NCI-H2029 (cell line): ENCODE measurements around the gene GTPBP2.
A peak's percentile ranks its signal among the peaks of the same experiment; 100 is the strongest.
"Not testable (repeated sequence)": the region's sequence is repeated elsewhere in the genome, so short reads cannot be mapped to it uniquely, and the experiment has no call there.

Experiments used
- DNase-seq: peaks from one replicate; lab custom pipeline; 2025; lab: John Stamatoyannopoulos, UW

GTPBP2 gene

GRCh38 chr6:43657221-43657802, 28.2 kb upstream of the GTPBP2 start:
- no peak for DNase-seq

- not testable (repeated sequence) for DNase-seq
These were observed 23.8 kb upstream of the GTPBP2 start for GRCh38 chr6:43652822-43653221.

- DNase-seq: no peak
These were observed 19.2 kb upstream of the GTPBP2 start for GRCh38 chr6:43648248-43648647.

- DNase-seq: no peak
These were observed 18.5 kb upstream of the GTPBP2 start for GRCh38 chr6:43647613-43648012.

GRCh38 chr6:43645613-43645964, 16.5 kb upstream of the GTPBP2 start:
- DNase-seq: peak; percentile 34

GRCh38 chr6:43644940-43645612, 16.0 kb upstream of the GTPBP2 start, which contains the start of gene RSPH9:
Gene RSPH9 (plus strand): TSS chr6:43645036. CDS start chr6:43645099, 63 bp downstream.
- DNase-seq: no peak

GRCh38 chr6:43639984-43640800, 11.1 kb upstream of the GTPBP2 start:
- no peak for DNase-seq

DNA sequence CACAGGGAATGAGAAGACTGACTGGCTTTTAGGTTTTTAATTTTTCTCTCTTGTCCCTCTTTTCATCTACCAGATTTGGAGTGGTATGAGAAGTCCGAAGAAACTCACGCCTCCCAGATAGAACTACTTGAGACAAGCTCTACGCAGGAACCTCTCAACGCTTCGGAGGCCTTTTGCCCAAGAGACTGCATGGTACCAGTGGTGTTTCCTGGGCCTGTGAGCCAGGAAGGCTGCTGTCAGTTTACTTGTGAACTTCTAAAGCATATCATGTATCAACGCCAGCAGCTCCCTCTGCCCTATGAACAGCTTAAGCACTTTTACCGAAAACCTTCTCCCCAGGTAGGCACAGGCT, 7.2 kb upstream of the GTPBP2 start:
- DNase-seq: peak; percentile 1

DNA sequence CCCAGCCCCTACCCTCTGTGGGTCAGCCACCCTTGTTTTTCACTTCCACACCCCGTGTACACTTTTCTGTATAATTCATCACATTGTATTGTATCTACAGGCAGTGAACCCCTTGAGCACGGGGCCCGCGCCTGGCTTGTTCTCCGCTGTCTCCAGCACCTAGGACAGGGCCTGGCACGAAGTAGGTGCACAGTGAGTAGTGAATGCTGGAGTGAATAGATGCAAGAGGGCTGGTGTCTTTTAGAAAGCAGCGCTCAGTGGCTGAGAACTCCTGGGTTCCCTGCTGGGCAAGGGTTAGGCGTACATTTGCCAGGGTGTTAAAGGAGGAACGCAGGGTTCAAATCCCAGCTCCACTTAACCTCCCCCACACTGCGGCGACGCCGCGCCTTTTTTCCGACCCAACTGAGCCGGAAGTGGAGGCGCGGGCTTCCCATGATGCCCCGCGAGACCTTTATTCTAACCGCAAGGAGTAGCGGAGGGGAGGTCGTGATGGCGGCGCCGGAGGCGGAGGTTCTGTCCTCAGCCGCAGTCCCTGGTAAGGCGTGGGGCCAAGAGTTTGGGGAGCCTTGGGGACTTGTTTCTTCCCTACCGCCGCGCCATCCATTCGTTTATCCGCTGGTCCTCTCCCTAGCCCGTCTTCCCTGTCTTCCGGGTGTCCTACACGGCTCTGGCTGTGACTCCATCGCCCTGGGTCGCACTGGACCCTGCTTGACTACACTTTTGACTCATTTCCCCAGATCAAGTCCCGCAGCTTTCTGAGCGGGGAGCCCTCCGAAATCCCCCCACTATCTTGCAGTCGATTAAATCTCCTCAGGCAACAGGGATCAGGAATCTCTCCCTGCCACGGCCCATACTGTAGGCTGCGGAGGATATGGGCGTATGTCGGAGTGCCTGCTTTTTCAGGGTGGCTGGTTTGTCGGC, 6.6 kb upstream of the GTPBP2 start, which contains the start of gene MAD2L1BP:
MAD2L1BP (plus strand) TSS at position 454 of the 921 bp plus-strand sequence; CDS start at position 490, 36 bp downstream.
- DNase-seq: peak; percentile 69

DNA sequence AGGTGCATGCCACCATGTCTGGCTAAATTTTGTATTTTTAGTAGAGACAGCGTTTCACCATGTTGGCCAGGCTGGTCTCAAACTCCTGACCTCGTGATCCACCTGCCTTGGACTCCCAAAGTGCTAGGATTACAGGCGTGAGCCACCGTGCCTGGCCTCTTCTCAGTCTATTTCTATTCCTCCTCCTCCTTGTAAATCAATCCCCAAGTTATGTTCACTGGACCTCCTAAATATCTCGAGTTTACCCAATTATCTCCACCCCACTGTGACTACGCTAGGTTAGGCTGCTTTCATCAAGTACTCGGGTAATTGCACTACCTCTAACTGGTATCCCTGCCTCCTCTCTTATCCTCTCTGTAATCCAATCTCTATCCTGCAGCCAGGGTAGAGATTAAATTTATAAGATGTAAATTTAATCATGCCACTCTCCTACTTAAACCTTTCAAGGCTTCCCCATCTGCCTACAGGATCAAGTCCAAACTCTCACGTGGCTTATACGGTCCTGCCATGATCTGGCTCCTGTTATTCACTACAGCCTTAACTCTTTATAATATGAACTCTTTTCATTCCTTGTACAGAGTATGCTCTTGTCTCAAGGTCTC, 5.7 kb upstream of the GTPBP2 start:
- DNase-seq: no peak

GRCh38 chr6:43633002-43633401, 3.9 kb upstream of the GTPBP2 start:
- DNase-seq: not testable (repeated sequence)

DNA sequence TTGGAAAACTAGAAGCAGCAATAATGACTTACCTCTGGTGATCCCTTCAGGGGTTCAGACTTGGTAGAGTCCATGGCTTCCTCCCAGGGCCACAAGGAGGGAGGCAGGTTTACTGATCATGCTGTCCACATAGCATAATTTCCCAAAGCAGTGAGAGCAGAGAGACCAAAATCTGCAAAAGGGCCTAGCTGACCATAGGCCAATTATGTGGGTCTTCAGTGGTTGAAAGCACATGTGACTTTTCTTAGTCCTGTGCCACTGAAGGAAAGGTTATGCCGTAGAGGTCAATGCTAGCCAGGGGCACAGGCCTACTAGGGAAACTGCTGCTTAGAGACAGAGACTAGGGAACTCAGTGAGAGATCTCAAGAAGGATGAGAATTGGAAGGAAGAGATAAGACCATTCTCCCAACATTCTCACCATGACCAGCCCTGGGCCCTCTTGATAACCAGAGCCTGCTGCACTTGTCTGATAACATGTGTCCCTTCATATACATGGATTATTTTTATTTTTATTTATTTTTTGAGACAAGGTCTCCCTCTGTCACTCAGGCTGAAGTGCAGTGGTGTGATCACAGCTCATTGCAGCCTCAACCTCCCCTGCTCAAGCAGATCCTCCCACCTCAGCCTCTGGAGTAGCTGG, 2.0 kb upstream of the GTPBP2 start:
- no peak for DNase-seq

DNA sequence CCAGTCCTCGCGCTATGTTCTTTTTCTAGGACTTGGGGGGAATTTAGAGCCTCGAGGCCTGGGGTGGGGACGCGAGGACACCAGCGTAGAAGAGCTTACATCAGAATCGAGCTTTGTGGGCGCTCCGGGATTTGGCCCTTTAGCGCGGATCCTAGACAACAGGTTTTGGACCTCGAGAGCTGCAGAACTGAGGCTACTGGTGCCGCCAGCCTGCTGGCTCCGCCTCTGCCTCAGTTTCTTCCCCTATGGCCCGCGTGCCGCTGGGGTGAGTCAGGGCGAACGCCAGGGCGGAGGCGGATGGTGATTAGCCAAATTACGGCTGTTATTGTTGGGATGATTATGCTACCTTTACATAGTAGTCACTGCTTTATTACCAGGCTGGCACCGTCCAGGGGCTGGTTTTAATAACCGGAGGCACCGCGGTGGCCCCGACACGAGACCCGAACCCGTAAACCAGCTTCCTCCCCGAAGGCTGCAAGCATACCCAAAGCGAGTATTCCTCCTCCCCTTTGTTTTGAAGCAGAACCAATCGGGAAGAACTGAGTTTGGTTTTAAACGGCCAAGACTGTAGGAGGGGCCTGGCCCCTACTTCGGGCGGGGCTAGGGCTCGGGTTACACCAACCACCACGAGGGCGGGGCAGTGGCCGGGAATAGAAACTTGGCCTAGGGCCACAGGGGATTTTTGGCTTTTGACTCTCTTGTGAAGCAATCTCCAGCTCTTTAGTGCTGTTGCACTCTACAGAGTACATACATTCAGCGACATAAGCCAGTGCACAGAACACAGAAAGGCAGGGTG, 639 bp upstream of the GTPBP2 start:
- peak; percentile 96 for DNase-seq

- DNase-seq: peak; percentile 45
These were observed 516 bp downstream of the GTPBP2 start for GRCh38 chr6:43628393-43629103.

DNA sequence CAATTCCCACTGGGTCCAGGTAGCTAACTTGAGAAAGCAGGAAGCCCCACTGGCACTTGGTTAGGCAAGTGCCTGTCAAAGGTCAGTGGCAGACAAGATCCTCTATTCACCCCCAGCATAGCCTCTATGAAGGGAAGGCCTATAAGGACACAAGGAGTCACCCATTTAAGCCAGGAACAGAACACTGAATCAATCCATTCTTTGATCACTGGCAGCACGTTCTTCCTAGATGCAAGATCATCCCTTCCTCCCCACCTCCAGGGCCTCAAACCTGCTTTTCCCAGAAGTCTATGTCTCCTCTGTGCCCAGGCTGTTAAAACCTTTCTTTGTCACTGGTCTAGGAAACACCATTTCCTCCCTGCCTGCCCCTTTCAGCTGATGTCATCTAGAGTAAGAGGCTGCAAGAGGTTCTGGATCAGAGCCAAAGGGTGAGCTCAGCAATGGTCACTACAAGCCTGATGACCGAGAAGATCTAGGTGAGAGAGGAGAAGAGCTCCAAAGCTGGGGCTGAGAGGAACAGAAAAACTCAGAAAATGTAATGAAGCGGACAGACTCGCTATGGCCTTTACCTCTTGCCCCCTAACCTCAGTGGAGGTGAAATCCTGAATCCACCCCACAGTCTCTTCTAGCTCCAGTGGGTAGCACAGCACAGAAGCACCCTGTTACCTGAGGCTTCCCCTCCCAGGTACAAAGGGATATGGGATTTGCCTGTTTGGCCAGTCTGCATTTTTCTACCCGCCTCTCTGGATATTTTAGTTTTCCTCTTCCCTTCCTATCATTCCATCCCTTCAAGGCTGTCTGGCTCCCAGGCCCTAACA, 1.8 kb downstream of the GTPBP2 start:
- DNase-seq: peak; percentile 97

GRCh38 chr6:43625393-43625992, 3.6 kb downstream of the GTPBP2 start:
- no peak for DNase-seq

DNA sequence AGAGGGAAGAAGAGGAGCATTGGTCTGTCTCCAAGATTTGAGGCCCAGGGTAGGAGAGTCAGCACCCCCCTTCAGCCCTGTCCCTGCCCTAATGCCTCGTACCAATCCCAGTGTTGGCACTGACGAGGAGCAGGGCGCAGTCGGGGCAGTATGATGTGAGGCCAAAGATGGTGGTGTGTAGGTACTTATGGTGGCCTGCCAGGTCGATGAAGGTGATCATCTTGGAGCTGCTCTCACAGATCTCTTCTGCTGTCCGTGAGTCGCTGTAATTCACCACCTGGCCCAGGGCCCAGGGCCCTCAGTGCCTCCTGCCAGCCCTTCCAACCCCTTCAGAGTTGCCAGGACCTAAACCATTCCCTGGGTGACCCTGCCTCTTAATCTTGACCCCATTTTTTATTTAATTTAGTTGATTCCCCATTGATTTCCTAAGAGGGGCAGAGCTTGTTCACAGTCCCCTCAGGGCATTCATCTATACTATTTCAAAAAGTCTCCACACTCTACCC, 4.2 kb downstream of the GTPBP2 start:
- no peak for DNase-seq
